ENCODE results near the gene LVRN. TPM values are rescaled to one million over a fixed set of nuclear protein-coding genes. Genes with fewer than 3 reads are reported as not detected.

LVRN gene
- total and polyA plus RNA-seq, 2 of the 13 experiments (the other 11 are each of a cell fraction or from before 2014, with no cell fraction given): 0.09 to 0.20 TPM

DNA sequence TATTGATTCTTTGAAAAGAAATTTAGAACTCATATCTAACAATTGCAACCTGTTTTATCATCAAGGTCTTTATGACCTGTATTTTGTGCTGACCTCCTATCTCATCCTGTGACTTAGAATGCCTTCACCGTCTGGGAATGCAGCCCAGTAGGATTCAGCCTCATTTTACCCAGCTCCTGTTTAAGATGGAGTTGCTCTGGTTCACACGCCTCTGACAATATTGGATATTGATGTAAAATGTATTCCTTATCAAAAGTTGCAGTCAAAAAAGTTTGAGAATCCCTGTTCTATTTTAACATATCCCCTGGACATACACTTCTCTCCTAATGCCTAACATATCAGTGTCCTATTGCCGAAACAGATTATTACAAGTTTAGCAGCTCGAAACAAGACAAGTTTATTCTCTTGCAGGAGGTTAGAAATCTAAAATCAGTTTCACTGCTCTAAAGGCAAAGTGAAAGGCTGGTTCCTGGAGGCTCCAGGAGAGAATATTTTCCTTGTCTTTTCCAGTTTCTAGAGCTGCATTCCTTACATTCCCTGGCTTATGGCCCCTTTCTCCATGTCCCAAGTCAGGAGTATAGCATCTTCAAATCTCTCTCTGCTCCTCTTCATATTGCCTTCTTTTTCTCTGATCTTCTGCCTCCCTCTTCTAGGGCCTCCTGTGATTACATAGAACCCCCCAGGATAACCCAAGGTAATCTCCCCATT, 31.5 kb upstream of the LVRN start:
- no peak for DNase-seq (ENCODE audit: low spot score)
- ChIA-PET CTCF (ENCODE audit: low intra/inter-chr PET ratio, low total read pairs) (no interaction called here), POLR2A (no interaction called here)
- Histone ChIP-seq H3K4me1 (ENCODE audit: insufficient read depth, low read length) (no peaks in the 10 kb centered on the region), H3K9me3 (ENCODE audit: low read length) (no peaks in the 10 kb centered on the region), H2AFZ (ENCODE audit: low read length) (no peak overlapping the region), H3K9ac (ENCODE audit: insufficient read depth, low read depth, low read length) (no peak overlapping the region), H4K20me1 (ENCODE audit: insufficient read depth, low read length) (no peaks in the 10 kb centered on the region; the same call in 1 of the 2 replicates), H3K27me3 (ENCODE audit: control insufficient read depth in 1 of 2, insufficient read depth in 2 of 2, low read length in 2 of 2) (no peaks in the 10 kb centered on the region), H3K27ac (ENCODE audit: extremely low read length, insufficient read depth, low read length) (no peak overlapping the region), H3K36me3 (replicated peaks in 1 of 2; ENCODE audit: control insufficient read depth in 1 of 2, insufficient read depth in 2 of 2, low read length in 2 of 2) (no peaks in the 10 kb centered on the region), H3K4me3 (replicated peaks in 1 of 3; ENCODE audit: insufficient read depth in 1 of 3, low read depth in 2 of 3, low read length in 3 of 3) (no peak overlapping the region), H3K4me2 (ENCODE audit: low read depth, low read length) (no peak overlapping the region), H3K79me2 (ENCODE audit: insufficient read depth, low read length) (no peaks in the 10 kb centered on the region)
- no peak for ATAC-seq
- FAIRE-seq: no peak
- in situ Hi-C loops (cut with HindIII; ENCODE audit: extremely low pct_ligation_motif_present, low pct_unique_long_range_greater_than_20kb): no loop called here
- no TSS peak for BruUV-seq (replicated peaks)
- intact Hi-C loops (cut with micrococcal nuclease; ENCODE audit: unreplicated experiment): no loop called here
- TF ChIP-seq ATF5 (CRISPR knock-in tag; IDR thresholded peaks at IDR 0.05; ENCODE audit: low read depth) (no peak), ZNF788 (CRISPR knock-in tag; IDR thresholded peaks at IDR 0.05; ENCODE audit: borderline replicate concordance) (no peak), ISX (CRISPR knock-in tag; conservative IDR thresholded peaks at IDR 0.05) (no peak), NR2F1 (CRISPR knock-in tag; IDR thresholded peaks at IDR 0.05) (no peak), ZEB1 (IDR thresholded peaks at IDR 0.05; ENCODE audit: insufficient replicate concordance, low read depth) (no peak), SMYD3 (CRISPR knock-in tag; IDR thresholded peaks at IDR 0.05) (no peak), ZNF781 (CRISPR knock-in tag; IDR thresholded peaks at IDR 0.05; ENCODE audit: borderline replicate concordance, not compliant biosample characterization) (no peak), YEATS2 (CRISPR knock-in tag; IDR thresholded peaks at IDR 0.05; ENCODE audit: borderline replicate concordance) (no peak), RFX3 (CRISPR knock-in tag; IDR thresholded peaks at IDR 0.05) (no peak), ZNF770 (CRISPR knock-in tag; IDR thresholded peaks at IDR 0.05) (no peak), ZNF672 (CRISPR knock-in tag; IDR thresholded peaks at IDR 0.05) (no peak), ARNT2 (CRISPR knock-in tag; IDR thresholded peaks at IDR 0.05; ENCODE audit: low read depth) (no peak), RCOR2 (CRISPR knock-in tag; IDR thresholded peaks at IDR 0.05) (no peak), ZNF570 (CRISPR knock-in tag; IDR thresholded peaks at IDR 0.05; ENCODE audit: borderline replicate concordance) (no peak), ATAD3A (CRISPR knock-in tag; IDR thresholded peaks at IDR 0.05) (no peak)
- 74% methylated on average over 4 of the region's 4 CpGs for WGBS (ENCODE audit: low lambda C conversion rate)
